WERI-Rb-1 (cell line): ENCODE measurements around the gene CHSY1.
A peak's percentile ranks its signal among the peaks of the same experiment; 100 is the strongest.
"Not testable (repeated sequence)": the region's sequence is repeated elsewhere in the genome, so short reads cannot be mapped to it uniquely, and the experiment has no call there.

Experiments
- DNase-seq: peaks from one replicate; pipeline ENCODE4 v3.0.0-alpha.2; 2020
- H3K27ac ChIP-seq: fragments of 250-450 bp; sonication (Bioruptor Pico); 2 replicates; pipeline ENCODE4 v1.5.1; 2020; ENCODE audit warnings: mild to moderate bottlenecking, moderate library complexity
- H3K27me3 ChIP-seq: fragments of 250-450 bp; sonication (Bioruptor Pico); 2 replicates; pipeline ENCODE4 v1.5.1; 2021; ENCODE audit warnings: mild to moderate bottlenecking, low read depth, moderate library complexity; ENCODE audit not compliant: insufficient read depth, severe bottlenecking
- H3K36me3 ChIP-seq: fragments of 250-450 bp; sonication (Bioruptor Pico); 2 replicates; pipeline ENCODE4 v1.5.1; 2020; ENCODE audit warnings: mild to moderate bottlenecking, moderate library complexity
- H3K4me3 ChIP-seq: 2 replicates; pipeline ENCODE4 v1.5.1; 2011; ENCODE audit warnings: low read depth, mild to moderate bottlenecking, control low read depth, low read length
- H3K9me3 ChIP-seq: fragments of 250-450 bp; sonication (Bioruptor Pico); 2 replicates; pipeline ENCODE4 v1.5.1; 2021; ENCODE audit warnings: mild to moderate bottlenecking, moderate library complexity; ENCODE audit not compliant: severe bottlenecking
- CTCF ChIP-seq: IDR thresholded peaks from 2 replicates; pipeline ENCODE4 v1.5.1; 2011; ENCODE audit warnings: low read depth, mild to moderate bottlenecking, control low read depth, inconsistent platforms, low read length

Gene CHSY1

GRCh38 chr15:101131489-101132389, 120.1 kb downstream of the CHSY1 start:
- Histone ChIP-seq H3K4me3 (no peak overlapping the region), H3K9me3 (peaks cover 2% of the 10 kb centered on the region), H3K27me3 (no peaks in the 10 kb centered on the region), H3K36me3 (no peaks in the 10 kb centered on the region), H3K27ac (no peak overlapping the region)
- no peak for TF ChIP-seq CTCF
- no peak for DNase-seq

- no peak for TF ChIP-seq CTCF
- Histone ChIP-seq H3K27me3 (no peaks in the 10 kb centered on the region), H3K36me3 (no peaks in the 10 kb centered on the region), H3K27ac (no peak overlapping the region), H3K9me3 (peaks cover 2% of the 10 kb centered on the region), H3K4me3 (no peak overlapping the region)
- no peak for DNase-seq
Measured at GRCh38 chr15:101129851-101130380, 121.9 kb downstream of the CHSY1 start.

- no peak for DNase-seq
Measured at GRCh38 chr15:101128221-101129015, 123.4 kb downstream of the CHSY1 start.

GRCh38 chr15:101127506-101128076, 124.3 kb downstream of the CHSY1 start:
- H3K4me3 ChIP-seq: no peak overlapping the region
- TF ChIP-seq CTCF: no peak
- peak overlapping the region; percentile 59 for H3K27ac ChIP-seq
- no peaks in the 10 kb centered on the region for H3K27me3 ChIP-seq
- no peak for DNase-seq
- no peaks in the 10 kb centered on the region for H3K36me3 ChIP-seq
- H3K9me3 ChIP-seq: peaks cover 2% of the 10 kb centered on the region

More at GRCh38 chr15:101128221-101129015, 123.4 kb downstream of the CHSY1 start:
- Histone ChIP-seq H3K27me3 (no peaks in the 10 kb centered on the region), H3K4me3 (no peak overlapping the region), H3K36me3 (no peaks in the 10 kb centered on the region), H3K9me3 (peaks cover 2% of the 10 kb centered on the region), H3K27ac (no peak overlapping the region)
- no peak for TF ChIP-seq CTCF

GRCh38 chr15:101126618-101127505, 125.0 kb downstream of the CHSY1 start:
- Histone ChIP-seq H3K27me3 (no peaks in the 10 kb centered on the region), H3K36me3 (no peaks in the 10 kb centered on the region), H3K9me3 (peaks cover 2% of the 10 kb centered on the region), H3K27ac (peak overlapping the region; percentile 59), H3K4me3 (no peak overlapping the region)
- no peak for TF ChIP-seq CTCF
- DNase-seq: peak; percentile 37

GRCh38 chr15:101125881-101126428, 125.9 kb downstream of the CHSY1 start:
- not testable (repeated sequence) for H3K27me3 ChIP-seq, H3K4me3 ChIP-seq, DNase-seq, H3K36me3 ChIP-seq, H3K9me3 ChIP-seq, H3K27ac ChIP-seq
